HepG2 (cell line): ENCODE measurements around the gene ATAD2B. TPM values are rescaled to one million over a fixed set of nuclear protein-coding genes. Genes with fewer than 3 reads are reported as not detected.

Experiments
- FIP1L1 ChIP-seq: fragments of 200-400 bp; formaldehyde crosslinking; IDR thresholded peaks from 2 replicates; pipeline ENCODE4 v1.6.1; 2018; ENCODE audit warnings: low read depth, mild to moderate bottlenecking, low read length, moderate library complexity, borderline replicate concordance; ENCODE audit not compliant: insufficient read depth
- GATA4 ChIP-seq: sonication (generic); IDR thresholded peaks from 2 replicates; pipeline ENCODE4 v1.6.1; 2016; ENCODE audit warnings: antibody characterized with exemption, low read depth, borderline replicate concordance
- MTF1 ChIP-seq: sonication (generic); formaldehyde crosslinking; IDR thresholded peaks from 2 replicates; pipeline ENCODE4 v1.5.0; 2020; ENCODE audit warnings: missing genetic modification reagents
- SKIL ChIP-seq: sonication (generic); formaldehyde crosslinking; IDR thresholded peaks from 2 replicates; pipeline ENCODE4 v1.8.0; 2022; ENCODE audit warnings: missing genetic modification reagents, mild to moderate bottlenecking, moderate library complexity, borderline replicate concordance
- SMARCC2 ChIP-seq: fragments of 450-650 bp; IDR thresholded peaks from 2 replicates; pipeline ENCODE4 v1.6.1; 2017; ENCODE audit warnings: antibody characterized with exemption, mild to moderate bottlenecking
- ZC3H13 ChIP-seq: sonication (generic); formaldehyde crosslinking; IDR thresholded peaks from 2 replicates; pipeline ENCODE4 v1.8.1; 2023; ENCODE audit warnings: mild to moderate bottlenecking, missing genetic modification reagents, moderate library complexity
- ZNF160 ChIP-seq: sonication (generic); formaldehyde crosslinking; IDR thresholded peaks from 2 replicates; pipeline ENCODE4 v1.8.0; 2022; ENCODE audit warnings: mild to moderate bottlenecking, inconsistent platforms, missing genetic modification reagents
- ZNF335 ChIP-seq: sonication (generic); formaldehyde crosslinking; IDR thresholded peaks from 2 replicates; pipeline ENCODE4 v1.4.0; 2020; ENCODE audit warnings: missing genetic modification reagents
- ZNF749 ChIP-seq: sonication (generic); formaldehyde crosslinking; IDR thresholded peaks from 2 replicates; pipeline ENCODE4 v1.8.0; 2022; ENCODE audit warnings: mild to moderate bottlenecking, missing genetic modification reagents, moderate library complexity, borderline replicate concordance
- ZNF770 ChIP-seq: sonication (generic); formaldehyde crosslinking; IDR thresholded peaks from 2 replicates; pipeline ENCODE4 v1.5.0; 2020; ENCODE audit warnings: mild to moderate bottlenecking, missing genetic modification reagents
- ZNF775 ChIP-seq: sonication (generic); formaldehyde crosslinking; IDR thresholded peaks from 2 replicates; pipeline ENCODE4 v1.4.0; 2020; ENCODE audit warnings: missing genetic modification reagents, mild to moderate bottlenecking, moderate library complexity, borderline replicate concordance
- ZNF800 ChIP-seq: sonication (generic); formaldehyde crosslinking; IDR thresholded peaks from 2 replicates; pipeline ENCODE4 v1.4.0; 2020; ENCODE audit warnings: missing genetic modification reagents
- ZSCAN25 ChIP-seq: sonication (generic); formaldehyde crosslinking; IDR thresholded peaks from 2 replicates; pipeline ENCODE4 v1.8.0; 2022; ENCODE audit warnings: mild to moderate bottlenecking, missing genetic modification reagents
- polyA plus RNA-seq, 8 experiments: library from polyadenylated mRNA; depleted of rRNA in 3 of 8; stranded (reverse) in 7 of 8; unstranded in 1 of 8; fragments of >200 nt; fragmentation: Illumina TruSeq in 4 of 8; extraction: Trizol in 4 of 8; gene quantifications; 2 replicates each; pipeline versions ENCODE4 v1.2.1 to v1.2.3, GENCODE V29; 2011 to 2016; ENCODE audit warnings: low read depth in 4 of 8, missing spikeins in 1 of 8, mixed read lengths in 1 of 8; ENCODE audit not compliant: insufficient read depth in 1 of 8
- total RNA-seq, 5 experiments: library from RNA; depleted of rRNA; stranded (reverse); fragments of >200 nt; fragmentation: Illumina TruSeq; extraction: Trizol; gene quantifications; 2 replicates each; pipeline ENCODE4 v1.2.3, GENCODE V29; 2016; ENCODE audit warnings: low read depth in 1 of 5
- TF ChIP-seq, protein P1 (sequence below): IDR thresholded peaks from 2 replicates; pipeline ENCODE4 v1.6.1; 2016; ENCODE audit warnings: low read depth, missing genetic modification reagents, missing compliant biosample characterization
- TF ChIP-seq, protein P2 (sequence below): sonication (generic); formaldehyde crosslinking; IDR thresholded peaks from 2 replicates; pipeline ENCODE4 v1.5.1; 2020; ENCODE audit warnings: missing genetic modification reagents, mild to moderate bottlenecking, borderline replicate concordance

The ATAD2B gene
- total and polyA plus RNA-seq, 2 of the 13 experiments (the other 11 are each of a cell fraction or from before 2014, with no cell fraction given): 5.3 to 22.2 TPM

DNA sequence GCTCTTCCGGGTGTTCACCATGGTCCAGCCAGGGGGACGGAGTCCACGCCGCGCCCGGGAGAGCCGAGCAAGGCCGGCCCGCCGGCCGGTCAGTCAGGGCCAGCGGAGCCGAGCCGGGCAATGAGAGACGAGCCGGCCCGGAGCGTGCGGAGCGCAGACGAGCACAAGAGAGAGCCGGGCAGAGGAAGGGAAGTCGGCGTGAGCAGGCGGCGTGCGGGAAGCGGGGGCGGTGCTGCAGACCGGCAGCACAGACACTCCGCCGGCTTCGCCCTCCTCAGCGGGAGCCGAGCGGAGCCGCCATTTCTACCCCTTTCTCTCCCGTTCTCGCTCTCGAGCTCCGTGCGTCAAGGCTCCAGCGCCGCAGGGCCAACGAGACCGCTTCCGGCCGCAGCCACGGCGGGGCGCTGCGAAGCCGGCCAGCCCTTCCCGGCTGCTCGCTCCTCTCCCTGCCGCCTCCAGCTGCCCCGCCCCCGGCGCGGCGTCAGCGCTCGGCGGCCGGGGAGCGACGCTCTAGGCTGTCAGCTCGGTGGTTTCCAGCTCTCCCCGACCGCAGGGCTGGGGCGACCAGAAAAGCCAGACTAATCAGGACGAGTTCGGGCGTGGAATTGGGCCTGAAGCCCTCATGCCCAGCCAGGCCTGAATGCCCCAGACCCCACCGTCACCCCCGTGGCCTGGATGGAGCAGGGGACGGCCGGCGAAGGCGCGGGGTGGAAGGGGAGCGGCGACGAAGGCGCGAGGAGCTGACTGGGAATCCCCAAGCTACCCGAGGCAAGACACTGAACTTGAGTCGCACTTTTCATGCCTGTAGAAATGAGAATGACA, at the start of gene ATAD2B (continued):
- TF ChIP-seq ZNF770 (peak; percentile 52; the same call in 1 of the 2 replicates), GATA4 (peak; percentile 80), FIP1L1 (peak; percentile 95; the same call in 1 of the 2 replicates), SMARCC2 (no peak), ZNF160 (peak; percentile 88; the same call in 1 of the 2 replicates), ZNF775 (CRISPR knock-in tag) (no peak), ZNF749 (CRISPR knock-in tag) (peak; percentile 95), MTF1 (peak; percentile 89), ZC3H13 (CRISPR knock-in tag) (peak; percentile 98; the same call in 1 of the 2 replicates), ZNF800 (CRISPR knock-in tag) (peak; percentile 95), ZNF335 (CRISPR knock-in tag) (no peak; the same call in 1 of the 2 replicates), ZSCAN25 (CRISPR knock-in tag) (peak; percentile 94; the same call in 1 of the 2 replicates), SKIL (CRISPR knock-in tag) (peak; percentile 68; the same call in 1 of the 2 replicates)
- TF ChIP-seq, protein P1, sequence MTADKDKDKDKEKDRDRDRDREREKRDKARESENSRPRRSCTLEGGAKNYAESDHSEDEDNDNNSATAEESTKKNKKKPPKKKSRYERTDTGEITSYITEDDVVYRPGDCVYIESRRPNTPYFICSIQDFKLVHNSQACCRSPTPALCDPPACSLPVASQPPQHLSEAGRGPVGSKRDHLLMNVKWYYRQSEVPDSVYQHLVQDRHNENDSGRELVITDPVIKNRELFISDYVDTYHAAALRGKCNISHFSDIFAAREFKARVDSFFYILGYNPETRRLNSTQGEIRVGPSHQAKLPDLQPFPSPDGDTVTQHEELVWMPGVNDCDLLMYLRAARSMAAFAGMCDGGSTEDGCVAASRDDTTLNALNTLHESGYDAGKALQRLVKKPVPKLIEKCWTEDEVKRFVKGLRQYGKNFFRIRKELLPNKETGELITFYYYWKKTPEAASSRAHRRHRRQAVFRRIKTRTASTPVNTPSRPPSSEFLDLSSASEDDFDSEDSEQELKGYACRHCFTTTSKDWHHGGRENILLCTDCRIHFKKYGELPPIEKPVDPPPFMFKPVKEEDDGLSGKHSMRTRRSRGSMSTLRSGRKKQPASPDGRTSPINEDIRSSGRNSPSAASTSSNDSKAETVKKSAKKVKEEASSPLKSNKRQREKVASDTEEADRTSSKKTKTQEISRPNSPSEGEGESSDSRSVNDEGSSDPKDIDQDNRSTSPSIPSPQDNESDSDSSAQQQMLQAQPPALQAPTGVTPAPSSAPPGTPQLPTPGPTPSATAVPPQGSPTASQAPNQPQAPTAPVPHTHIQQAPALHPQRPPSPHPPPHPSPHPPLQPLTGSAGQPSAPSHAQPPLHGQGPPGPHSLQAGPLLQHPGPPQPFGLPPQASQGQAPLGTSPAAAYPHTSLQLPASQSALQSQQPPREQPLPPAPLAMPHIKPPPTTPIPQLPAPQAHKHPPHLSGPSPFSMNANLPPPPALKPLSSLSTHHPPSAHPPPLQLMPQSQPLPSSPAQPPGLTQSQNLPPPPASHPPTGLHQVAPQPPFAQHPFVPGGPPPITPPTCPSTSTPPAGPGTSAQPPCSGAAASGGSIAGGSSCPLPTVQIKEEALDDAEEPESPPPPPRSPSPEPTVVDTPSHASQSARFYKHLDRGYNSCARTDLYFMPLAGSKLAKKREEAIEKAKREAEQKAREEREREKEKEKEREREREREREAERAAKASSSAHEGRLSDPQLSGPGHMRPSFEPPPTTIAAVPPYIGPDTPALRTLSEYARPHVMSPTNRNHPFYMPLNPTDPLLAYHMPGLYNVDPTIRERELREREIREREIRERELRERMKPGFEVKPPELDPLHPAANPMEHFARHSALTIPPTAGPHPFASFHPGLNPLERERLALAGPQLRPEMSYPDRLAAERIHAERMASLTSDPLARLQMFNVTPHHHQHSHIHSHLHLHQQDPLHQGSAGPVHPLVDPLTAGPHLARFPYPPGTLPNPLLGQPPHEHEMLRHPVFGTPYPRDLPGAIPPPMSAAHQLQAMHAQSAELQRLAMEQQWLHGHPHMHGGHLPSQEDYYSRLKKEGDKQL: peak; percentile 65
- TF ChIP-seq, protein P2, sequence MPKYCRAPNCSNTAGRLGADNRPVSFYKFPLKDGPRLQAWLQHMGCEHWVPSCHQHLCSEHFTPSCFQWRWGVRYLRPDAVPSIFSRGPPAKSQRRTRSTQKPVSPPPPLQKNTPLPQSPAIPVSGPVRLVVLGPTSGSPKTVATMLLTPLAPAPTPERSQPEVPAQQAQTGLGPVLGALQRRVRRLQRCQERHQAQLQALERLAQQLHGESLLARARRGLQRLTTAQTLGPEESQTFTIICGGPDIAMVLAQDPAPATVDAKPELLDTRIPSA (CRISPR knock-in tag): peak; percentile 92; the same call in 1 of the 2 replicates
